ENCODE measurements around the gene DHX32.

DNA sequence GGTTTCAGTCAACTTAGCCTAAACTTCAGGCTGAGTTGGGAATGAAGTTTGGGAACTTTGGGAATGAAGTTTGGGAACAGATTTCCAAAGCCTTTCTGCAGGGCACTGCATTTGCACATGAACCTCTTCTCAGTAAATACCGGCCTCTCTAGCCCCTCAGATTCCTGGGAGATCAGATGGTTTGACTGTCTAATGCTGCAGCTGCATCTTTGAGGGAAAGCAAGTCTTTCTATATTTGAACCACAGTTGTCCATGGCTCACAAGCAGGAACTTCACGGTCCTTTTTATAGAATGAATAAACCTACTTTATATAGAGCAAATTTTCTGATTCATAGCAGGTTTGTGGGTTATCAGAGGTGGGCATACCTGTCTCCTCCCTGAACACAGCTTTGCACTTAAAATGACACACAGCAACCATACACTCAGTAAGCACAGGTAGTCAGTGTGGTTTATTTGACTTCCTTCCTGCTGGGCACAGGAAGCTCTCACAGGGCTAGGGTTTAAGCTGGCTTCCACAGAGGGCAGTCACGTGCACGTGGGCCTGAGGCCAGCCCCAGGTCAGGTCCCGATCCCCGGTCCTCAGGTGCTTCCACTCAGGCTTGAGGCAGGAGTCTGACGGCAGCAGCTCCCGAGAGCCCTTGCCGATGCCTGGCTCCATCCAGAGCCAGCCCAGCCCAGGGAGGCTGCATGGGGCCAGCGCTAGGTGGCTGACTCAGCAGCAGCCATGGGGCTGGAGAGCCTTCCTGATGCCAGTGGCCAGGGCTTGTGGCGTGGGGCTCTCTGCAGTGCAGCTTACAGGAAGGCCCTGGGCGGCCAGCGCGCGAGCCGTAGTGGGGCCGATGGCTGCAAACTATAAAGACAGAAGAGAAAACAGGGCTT lies 92.7 kb downstream of the DHX32 start:
- TF ChIP-seq CTCF (optimal IDR thresholded peaks at IDR 0.05 in 1 of 3, IDR thresholded peaks at IDR 0.05 in 1 of 3, conservative IDR thresholded peaks at IDR 0.05 in 1 of 3; ENCODE audit: extremely low read depth in 1 of 3, insufficient read depth in 2 of 3, low read length in 3 of 3) = no peak
- no peak for TF ChIP-seq EZH2 (IDR thresholded peaks at IDR 0.05; ENCODE audit: low read length)
